Endothelial cell (in vitro differentiated cells): ENCODE results near the gene PYGO2. TPM values are rescaled to one million over a fixed set of nuclear protein-coding genes. Genes with fewer than 3 reads are reported as not detected.

ENCODE experiments used
- DNase-seq: peaks from one replicate; pipeline ENCODE4 v3.0.0; 2021; ENCODE audit warnings: low spot score
- H3K27ac Mint-ChIP-seq: one replicate; pipeline ENCODE4 v1.8.0; 2021; ENCODE audit warnings: mixed read lengths, inconsistent platforms; ENCODE audit not compliant: unreplicated experiment
- H3K27me3 Mint-ChIP-seq: one replicate; pipeline ENCODE4 v1.8.0; 2021; ENCODE audit warnings: mild to moderate bottlenecking, moderate library complexity, mixed read lengths, inconsistent platforms; ENCODE audit not compliant: unreplicated experiment
- H3K36me3 Mint-ChIP-seq: one replicate; pipeline ENCODE4 v1.8.0; 2021; ENCODE audit warnings: mild to moderate bottlenecking, low read depth, mixed read lengths, inconsistent platforms; ENCODE audit not compliant: unreplicated experiment
- H3K4me1 Mint-ChIP-seq: one replicate; pipeline ENCODE4 v1.8.0; 2021; ENCODE audit warnings: mild to moderate bottlenecking, mixed read lengths, inconsistent platforms; ENCODE audit not compliant: unreplicated experiment
- H3K4me3 Mint-ChIP-seq: one replicate; pipeline ENCODE4 v1.8.0; 2021; ENCODE audit warnings: mild to moderate bottlenecking, mixed read lengths, inconsistent platforms; ENCODE audit not compliant: unreplicated experiment
- H3K9me3 Mint-ChIP-seq: one replicate; pipeline ENCODE4 v1.8.0; 2021; ENCODE audit warnings: mixed read lengths, inconsistent platforms; ENCODE audit not compliant: unreplicated experiment
- CTCF ChIP-seq: fragments of 200-600 bp; sonication (generic); IDR thresholded peaks from one replicate; pipeline ENCODE4 v1.5.0; 2021; ENCODE audit warnings: antibody characterized with exemption; ENCODE audit not compliant: unreplicated experiment
- total RNA-seq: library from RNA; stranded (reverse); fragmentation: NEBNext Ultra II Directional; extraction: Animal tissue kit (Norgen Biotek cat#: 25700); gene quantifications from one replicate; pipeline ENCODE4 v1.2.1, GENCODE V29; 2021; ENCODE audit not compliant: unreplicated experiment

Gene PYGO2
- total RNA-seq, 1 donor from 2014 or later: 49.8 TPM

- peak overlapping the region; percentile 47 for H3K4me3 Mint-ChIP-seq
- no peak for TF ChIP-seq CTCF
- peaks cover 64% of the 10 kb centered on the region for H3K4me1 Mint-ChIP-seq
- no peaks in the 10 kb centered on the region for H3K9me3 Mint-ChIP-seq
- no peak for DNase-seq
- H3K27me3 Mint-ChIP-seq: peaks cover 29% of the 10 kb centered on the region
- peak overlapping the region; percentile 49 for H3K27ac Mint-ChIP-seq
- H3K36me3 Mint-ChIP-seq: peaks cover 27% of the 10 kb centered on the region
These were observed 2.7 kb downstream of the PYGO2 start for GRCh38 chr1:154958681-154959425.

GRCh38 chr1:154958036-154958435 is 3.5 kb downstream of the PYGO2 start:
- Mint-ChIP-seq H3K36me3 (peaks cover 20% of the 10 kb centered on the region), H3K27ac (no peak overlapping the region), H3K9me3 (no peaks in the 10 kb centered on the region), H3K4me1 (peaks cover 62% of the 10 kb centered on the region), H3K27me3 (peaks cover 30% of the 10 kb centered on the region), H3K4me3 (no peak overlapping the region)
- TF ChIP-seq CTCF: no peak
- no peak for DNase-seq

GRCh38 chr1:154957091-154957657 is 4.4 kb downstream of the PYGO2 start:
- no peaks in the 10 kb centered on the region for H3K9me3 Mint-ChIP-seq
- DNase-seq: no peak
- TF ChIP-seq CTCF: no peak
- peaks cover 25% of the 10 kb centered on the region for H3K36me3 Mint-ChIP-seq
- H3K4me3 Mint-ChIP-seq: no peak overlapping the region
- peaks cover 38% of the 10 kb centered on the region for H3K27me3 Mint-ChIP-seq
- peaks cover 62% of the 10 kb centered on the region for H3K4me1 Mint-ChIP-seq
- peak overlapping the region; percentile 100 for H3K27ac Mint-ChIP-seq

- Mint-ChIP-seq H3K36me3 (peaks cover 25% of the 10 kb centered on the region), H3K9me3 (no peaks in the 10 kb centered on the region), H3K4me3 (peak overlapping the region; percentile 98), H3K27ac (peak overlapping the region; percentile 100), H3K27me3 (peaks cover 38% of the 10 kb centered on the region), H3K4me1 (peaks cover 61% of the 10 kb centered on the region)
- TF ChIP-seq CTCF: no peak
- DNase-seq: no peak
These were observed 5.0 kb downstream of the PYGO2 start for GRCh38 chr1:154956544-154956941.
